ENCODE measurements around the gene KLHL29. TPM values are rescaled to one million over a fixed set of nuclear protein-coding genes. Genes with fewer than 3 reads are reported as not detected.
A peak's percentile ranks its signal among the peaks of the same experiment; 100 is the strongest.

KLHL29 gene
- total and polyA plus RNA-seq, 2 experiments from 2014 or later: 1.9 to 6.4 TPM

GRCh38 chr2:23563673-23564614, 179.0 kb downstream of the KLHL29 start:
- Histone ChIP-seq H3K9me3 (ENCODE audit: low read depth) (no peaks in the 10 kb centered on the region), H3K27ac (no peak overlapping the region), H3K4me3 (no peak overlapping the region), H3K9me2 (ENCODE audit: insufficient read depth) (no peaks in the 10 kb centered on the region), H3F3A (ENCODE audit: insufficient read depth) (no peaks in the 10 kb centered on the region; the same call in 1 of the 2 replicates), H2AFZ (no peak overlapping the region), H3K4me1 (ENCODE audit: insufficient read depth) (peaks cover 14% of the 10 kb centered on the region), H3K9ac (no peak overlapping the region), H3K4me2 (ENCODE audit: unreplicated experiment) (peak overlapping the region; percentile 30), H3K27me3 (replicated peaks; ENCODE audit: insufficient read depth) (no peaks in the 10 kb centered on the region), H3K36me3 (ENCODE audit: low read depth) (no peaks in the 10 kb centered on the region), H4K20me1 (ENCODE audit: insufficient read depth) (no peaks in the 10 kb centered on the region), H3K79me2 (ENCODE audit: insufficient read depth) (no peaks in the 10 kb centered on the region)
- peak; percentile 79 for DNase-seq
- in situ Hi-C loops (cut with MboI): no loop called here
- TF ChIP-seq EZH2phosphoT487 (IDR thresholded peaks at IDR 0.05; ENCODE audit: insufficient read depth, low read depth): no peak
- TF ChIP-seq EZH2 (IDR thresholded peaks at IDR 0.05; ENCODE audit: insufficient read depth, poor library complexity, severe bottlenecking): no peak
- WGBS, 2 experiments (ENCODE audit: low coverage in 1 of 2, low lambda C conversion rate in 2 of 2, missing lambda C conversion rate in 2 of 2): 11 to 16% methylated on average over 19 to 21 of the region's 22 CpGs

DNA sequence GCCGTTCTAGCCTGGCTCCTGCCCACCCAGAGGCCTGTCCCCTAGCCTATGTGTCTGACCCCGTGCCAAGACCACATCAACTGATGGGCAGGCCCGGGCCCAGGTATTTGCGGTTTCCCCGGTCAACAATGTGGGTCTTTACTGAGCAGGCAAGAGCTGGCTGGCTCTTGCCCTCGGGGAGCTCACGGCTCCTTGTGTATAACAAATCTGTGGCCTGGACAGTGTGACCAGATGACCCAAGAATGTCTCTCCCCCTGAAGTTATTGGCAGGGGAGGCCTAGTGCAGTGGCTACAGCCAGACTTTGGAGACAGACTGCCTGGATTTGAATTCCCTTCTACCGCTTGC, 179.6 kb downstream of the KLHL29 start:
- Histone ChIP-seq H3K27ac (no peak overlapping the region), H3K9ac (no peak overlapping the region), H4K20me1 (ENCODE audit: insufficient read depth) (no peaks in the 10 kb centered on the region), H3K4me1 (ENCODE audit: insufficient read depth) (peaks cover 14% of the 10 kb centered on the region), H3K9me2 (ENCODE audit: insufficient read depth) (no peaks in the 10 kb centered on the region), H3K9me3 (ENCODE audit: low read depth) (no peaks in the 10 kb centered on the region), H3K4me2 (ENCODE audit: unreplicated experiment) (no peak overlapping the region), H3K27me3 (replicated peaks; ENCODE audit: insufficient read depth) (no peaks in the 10 kb centered on the region), H3K4me3 (no peak overlapping the region), H3K79me2 (ENCODE audit: insufficient read depth) (no peaks in the 10 kb centered on the region), H2AFZ (no peak overlapping the region), H3F3A (ENCODE audit: insufficient read depth) (no peaks in the 10 kb centered on the region; the same call in 1 of the 2 replicates), H3K36me3 (ENCODE audit: low read depth) (no peaks in the 10 kb centered on the region)
- peak; percentile 23 for DNase-seq
- in situ Hi-C loops (cut with MboI): no loop called here
- TF ChIP-seq EZH2 (IDR thresholded peaks at IDR 0.05; ENCODE audit: insufficient read depth, poor library complexity, severe bottlenecking) (no peak), EZH2phosphoT487 (IDR thresholded peaks at IDR 0.05; ENCODE audit: insufficient read depth, low read depth) (no peak)
- WGBS, 2 experiments (ENCODE audit: low coverage in 1 of 2, low lambda C conversion rate in 2 of 2, missing lambda C conversion rate in 2 of 2): 77 to 81% methylated on average over 8 of the region's 8 CpGs

- Histone ChIP-seq H3K4me1 (ENCODE audit: insufficient read depth) (peaks cover 14% of the 10 kb centered on the region), H4K20me1 (ENCODE audit: insufficient read depth) (no peaks in the 10 kb centered on the region), H3K9ac (no peak overlapping the region), H3F3A (ENCODE audit: insufficient read depth) (no peaks in the 10 kb centered on the region; the same call in 1 of the 2 replicates), H3K4me3 (no peak overlapping the region), H3K4me2 (ENCODE audit: unreplicated experiment) (no peak overlapping the region), H2AFZ (no peak overlapping the region), H3K79me2 (ENCODE audit: insufficient read depth) (no peaks in the 10 kb centered on the region), H3K9me2 (ENCODE audit: insufficient read depth) (no peaks in the 10 kb centered on the region), H3K27me3 (replicated peaks; ENCODE audit: insufficient read depth) (no peaks in the 10 kb centered on the region), H3K27ac (no peak overlapping the region), H3K36me3 (ENCODE audit: low read depth) (no peaks in the 10 kb centered on the region), H3K9me3 (ENCODE audit: low read depth) (no peaks in the 10 kb centered on the region)
- DNase-seq: no peak
- TF ChIP-seq EZH2phosphoT487 (IDR thresholded peaks at IDR 0.05; ENCODE audit: insufficient read depth, low read depth): no peak
- no peak for TF ChIP-seq EZH2 (IDR thresholded peaks at IDR 0.05; ENCODE audit: insufficient read depth, poor library complexity, severe bottlenecking)
- in situ Hi-C loops (cut with MboI): no loop called here
- WGBS, 2 experiments (ENCODE audit: low coverage in 1 of 2, low lambda C conversion rate in 2 of 2, missing lambda C conversion rate in 2 of 2): 96 to 97% methylated on average over 9 of the region's 9 CpGs
Measured at GRCh38 chr2:23565374-23565773, 180.4 kb downstream of the KLHL29 start.

DNA sequence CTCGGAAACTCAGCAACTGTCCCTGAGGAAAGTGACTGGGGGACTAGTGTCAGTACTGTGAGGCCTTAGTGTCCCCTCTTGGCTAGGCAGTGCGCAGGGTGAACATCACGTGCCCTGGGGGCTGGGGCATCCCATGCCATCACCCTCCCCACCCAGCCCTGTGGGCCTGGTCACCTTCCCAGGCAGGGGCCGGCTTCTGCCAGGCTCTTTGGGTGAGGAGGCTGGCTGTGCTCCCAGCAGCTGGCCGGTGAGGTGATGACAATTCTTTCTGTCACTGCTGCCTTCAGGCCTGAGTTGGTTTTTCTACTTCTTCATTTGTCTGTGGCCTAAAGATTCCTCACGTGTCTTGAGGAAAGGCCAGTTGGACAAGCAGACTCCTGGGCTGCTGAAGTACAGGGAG, 180.8 kb downstream of the KLHL29 start:
- Histone ChIP-seq H4K20me1 (ENCODE audit: insufficient read depth) (no peaks in the 10 kb centered on the region), H3K4me1 (ENCODE audit: insufficient read depth) (peaks cover 14% of the 10 kb centered on the region), H3K27ac (no peak overlapping the region), H3K79me2 (ENCODE audit: insufficient read depth) (no peaks in the 10 kb centered on the region), H3K9me3 (ENCODE audit: low read depth) (no peaks in the 10 kb centered on the region), H3K4me2 (ENCODE audit: unreplicated experiment) (no peak overlapping the region), H3F3A (ENCODE audit: insufficient read depth) (no peaks in the 10 kb centered on the region; the same call in 1 of the 2 replicates), H3K9me2 (ENCODE audit: insufficient read depth) (no peaks in the 10 kb centered on the region), H3K9ac (no peak overlapping the region), H3K4me3 (no peak overlapping the region), H3K27me3 (replicated peaks; ENCODE audit: insufficient read depth) (no peaks in the 10 kb centered on the region), H2AFZ (no peak overlapping the region), H3K36me3 (ENCODE audit: low read depth) (no peaks in the 10 kb centered on the region)
- WGBS, 2 experiments (ENCODE audit: low coverage in 1 of 2, low lambda C conversion rate in 2 of 2, missing lambda C conversion rate in 2 of 2): 62 to 83% methylated on average over 3 to 6 of the region's 6 CpGs
- DNase-seq: peak; percentile 46
- TF ChIP-seq EZH2 (IDR thresholded peaks at IDR 0.05; ENCODE audit: insufficient read depth, poor library complexity, severe bottlenecking) (no peak), EZH2phosphoT487 (IDR thresholded peaks at IDR 0.05; ENCODE audit: insufficient read depth, low read depth) (no peak)
- in situ Hi-C loops (cut with MboI): no loop called here

All from GM23248 (cell line).